Gastroesophageal sphincter (tissue), 4 donors: ENCODE results near the gene TM9SF2. TPM values are rescaled to one million over a fixed set of nuclear protein-coding genes. Genes with fewer than 3 reads are reported as not detected.

Experiments used
- ATAC-seq: fragments of 150-250 bp; one replicate; pipeline ENCODE4 v1.9.1; 2016; ENCODE audit warnings: mild to moderate bottlenecking, moderate library complexity
- H3K27ac ChIP-seq, 4 donors: fragments of 200-600 bp; sonication (generic) in 3 of 4; 1 replicate in 3 of 4; 2 replicates in 1 of 4; pipeline ENCODE4 v1.5.1; 2016 to 2019
- H3K27me3 ChIP-seq: fragments of 200-600 bp; sonication (generic); one replicate; pipeline ENCODE4 v1.5.1; 2019
- H3K36me3 ChIP-seq, 2 donors: fragments of 200-600 bp; sonication (generic); one replicate each; pipeline ENCODE4 v1.5.1; 2019; ENCODE audit warnings: control low read depth in 1 of 2
- H3K4me1 ChIP-seq, 3 donors: fragments of 200-600 bp; sonication (generic); 1 replicate in 2 of 3; 2 replicates in 1 of 3; pipeline ENCODE4 v1.5.1; 2016 to 2019; ENCODE audit warnings: control low read depth in 2 of 3
- H3K4me3 ChIP-seq, 2 donors: fragments of 200-600 bp; sonication (generic); one replicate each; pipeline ENCODE4 v1.5.1; 2019; ENCODE audit warnings: mild to moderate bottlenecking in 1 of 2, moderate library complexity in 1 of 2
- H3K9me3 ChIP-seq, 3 donors: fragments of 200-600 bp; sonication (generic); one replicate each; pipeline ENCODE4 v1.5.1; 2017 to 2019; ENCODE audit warnings: control low read depth in 2 of 3
- EP300 ChIP-seq: sonication (generic); formaldehyde crosslinking; IDR thresholded peaks from one replicate; pipeline ENCODE4 v1.6.1; 2017; ENCODE audit warnings: antibody characterized with exemption, mild to moderate bottlenecking
- POLR2A ChIP-seq, 2 donors: fragments of 450-650 bp; IDR thresholded peaks; one replicate each; pipeline ENCODE4 v1.6.1; 2017; ENCODE audit warnings: antibody characterized with exemption in 2 of 2, mild to moderate bottlenecking in 2 of 2, moderate library complexity in 1 of 2
- POLR2AphosphoS5 ChIP-seq: sonication (generic); formaldehyde crosslinking; IDR thresholded peaks from one replicate; pipeline ENCODE4 v1.6.1; 2017; ENCODE audit warnings: antibody characterized with exemption
- WGBS, 2 donors: methylation state at CpG; one replicate each; pipeline ENCODE4 v1.1.5; 2018; ENCODE audit warnings: low coverage in 1 of 2; 5-methylcytosine and 5-hydroxymethylcytosine counted together
- total RNA-seq, 4 donors: library from RNA; depleted of rRNA; stranded (reverse); fragments of >200 nt; gene quantifications; one replicate each; pipeline ENCODE4 v1.1.0, GENCODE V29; 2016
- TF ChIP-seq, protein P1 (sequence below), 4 experiments: fragments of 200-600 bp in 2 of 4; fragments of 450-650 bp in 2 of 4; sonication (generic) in 1 of 4; IDR thresholded peaks; one replicate each; pipeline ENCODE4 v1.5.1; 2017 to 2019; ENCODE audit warnings: antibody characterized with exemption in 4 of 4, mild to moderate bottlenecking in 2 of 4, moderate library complexity in 2 of 4

Gene TM9SF2
- total RNA-seq, 4 donors from 2014 or later: 63.9 to 114 (median 71.7) TPM

DNA sequence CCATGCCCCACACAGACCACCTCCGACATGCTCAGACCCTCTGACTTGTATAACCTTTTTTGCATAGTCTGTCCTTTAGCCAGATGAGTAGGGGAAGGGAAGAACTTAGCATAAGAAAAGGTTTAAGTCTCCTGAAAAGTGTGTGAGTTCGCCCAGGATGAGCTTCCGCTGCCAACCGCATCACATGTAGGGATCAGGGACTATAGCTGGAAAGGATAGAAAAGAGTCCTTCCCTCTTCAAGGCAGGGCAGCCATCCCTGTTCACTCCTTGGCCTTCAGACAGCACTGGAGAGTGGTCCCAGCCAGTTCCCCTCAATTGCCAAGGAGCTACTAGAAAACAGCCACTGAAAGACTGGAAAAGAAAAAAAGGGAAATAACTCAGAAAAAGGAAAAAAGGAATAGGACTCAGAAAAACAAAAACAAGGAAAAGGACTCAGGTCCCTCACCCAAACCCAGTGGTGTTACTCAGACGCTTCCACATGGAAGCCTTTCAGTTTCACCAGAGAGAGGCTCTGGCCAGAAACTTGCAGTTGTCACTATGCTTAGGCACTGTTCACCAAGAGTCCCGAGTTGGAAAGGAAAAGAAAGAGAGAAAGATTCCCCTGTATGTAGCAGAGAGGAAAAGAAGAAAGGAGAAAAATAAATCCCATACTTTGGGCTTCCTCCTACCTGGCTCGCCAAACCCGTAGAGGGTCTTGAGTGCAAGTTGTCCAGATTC, 5.6 kb upstream of the TM9SF2 start:
- H3K4me3 ChIP-seq: peak overlapping the region; percentile 21 to 32

DNA sequence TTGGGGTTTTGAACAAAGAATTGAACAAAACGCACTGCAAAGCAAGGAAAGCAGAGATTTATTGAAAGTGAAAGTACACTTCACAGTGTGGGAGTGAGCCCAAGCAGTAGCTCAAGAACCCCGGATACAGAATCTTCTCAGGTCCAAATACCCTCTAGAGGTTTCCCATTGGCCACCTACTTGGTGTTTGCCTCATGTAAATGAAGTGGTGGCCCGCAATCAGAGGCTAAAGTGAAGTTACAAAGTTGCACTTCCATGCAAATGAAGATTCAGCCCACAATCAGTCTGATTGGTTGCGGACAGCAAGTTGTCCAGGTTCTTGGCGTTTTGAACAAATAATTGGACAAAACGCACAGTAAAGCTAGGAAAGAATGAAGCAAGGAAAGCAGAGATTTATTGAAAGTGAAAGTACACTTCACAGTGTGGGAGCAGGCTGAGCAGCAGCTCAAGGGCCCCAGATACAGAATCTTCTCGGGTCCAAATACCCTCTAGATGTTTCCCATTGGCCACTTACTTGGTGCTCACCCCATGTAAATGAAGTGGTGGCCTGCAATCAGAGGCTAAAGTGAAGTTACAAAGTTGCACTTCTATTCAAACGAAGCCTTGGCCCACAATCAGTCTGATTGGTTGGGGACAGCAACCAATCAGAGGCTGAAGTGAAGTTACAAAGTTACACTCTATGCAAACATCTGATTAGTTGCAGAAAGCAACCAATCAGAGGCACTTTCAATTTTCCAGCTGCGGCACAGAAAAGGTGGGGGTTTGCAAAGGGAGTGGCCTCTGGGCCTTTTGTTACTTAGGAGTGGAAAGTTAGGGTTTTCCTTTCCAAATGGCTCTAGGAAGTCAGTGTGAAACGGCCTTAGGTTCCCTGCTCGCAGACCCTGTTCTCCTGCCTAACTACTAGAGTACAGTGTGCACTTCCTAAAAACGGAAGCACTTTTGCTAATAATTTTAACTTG, 4.8 kb upstream of the TM9SF2 start:
- no peaks in the 10 kb centered on the region for H3K9me3 ChIP-seq
- H3K27me3 ChIP-seq: no peaks in the 10 kb centered on the region
- ATAC-seq: peak; percentile 27
- H3K36me3 ChIP-seq: no peaks in the 10 kb centered on the region
- WGBS, 2 donors: 59 to 71% methylated on average over 7 to 12 of the region's 12 CpGs
- peak overlapping the region in 3 of 4 donors; percentile 66 to 90 (median 90) for H3K27ac ChIP-seq
- TF ChIP-seq POLR2A (IDR thresholded peaks at IDR 0.05) (no peak), EP300 (no peak), POLR2AphosphoS5 (no peak)
- TF ChIP-seq, protein P1, sequence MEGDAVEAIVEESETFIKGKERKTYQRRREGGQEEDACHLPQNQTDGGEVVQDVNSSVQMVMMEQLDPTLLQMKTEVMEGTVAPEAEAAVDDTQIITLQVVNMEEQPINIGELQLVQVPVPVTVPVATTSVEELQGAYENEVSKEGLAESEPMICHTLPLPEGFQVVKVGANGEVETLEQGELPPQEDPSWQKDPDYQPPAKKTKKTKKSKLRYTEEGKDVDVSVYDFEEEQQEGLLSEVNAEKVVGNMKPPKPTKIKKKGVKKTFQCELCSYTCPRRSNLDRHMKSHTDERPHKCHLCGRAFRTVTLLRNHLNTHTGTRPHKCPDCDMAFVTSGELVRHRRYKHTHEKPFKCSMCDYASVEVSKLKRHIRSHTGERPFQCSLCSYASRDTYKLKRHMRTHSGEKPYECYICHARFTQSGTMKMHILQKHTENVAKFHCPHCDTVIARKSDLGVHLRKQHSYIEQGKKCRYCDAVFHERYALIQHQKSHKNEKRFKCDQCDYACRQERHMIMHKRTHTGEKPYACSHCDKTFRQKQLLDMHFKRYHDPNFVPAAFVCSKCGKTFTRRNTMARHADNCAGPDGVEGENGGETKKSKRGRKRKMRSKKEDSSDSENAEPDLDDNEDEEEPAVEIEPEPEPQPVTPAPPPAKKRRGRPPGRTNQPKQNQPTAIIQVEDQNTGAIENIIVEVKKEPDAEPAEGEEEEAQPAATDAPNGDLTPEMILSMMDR (IDR thresholded peaks at IDR 0.05): no peak
- H3K4me3 ChIP-seq: peak overlapping the region; percentile 21 to 32
- H3K4me1 ChIP-seq: peaks cover 2 to 34% (median 6%) of the 10 kb centered on the region in 3 donors

More for the DNA sequence above, 5.6 kb upstream of the TM9SF2 start:
- TF ChIP-seq, protein P1 (IDR thresholded peaks at IDR 0.05): no peak
- TF ChIP-seq POLR2A (IDR thresholded peaks at IDR 0.05): no peak
- no peak for TF ChIP-seq POLR2AphosphoS5
- Histone ChIP-seq H3K4me1 (peaks cover 2 to 30% (median 6%) of the 10 kb centered on the region in 3 donors), H3K36me3 (no peaks in the 10 kb centered on the region), H3K27me3 (no peaks in the 10 kb centered on the region), H3K27ac (peak overlapping the region in 3 of 4 donors; percentile 66 to 90 (median 90)), H3K9me3 (no peaks in the 10 kb centered on the region)
- no peak for ATAC-seq
- 74 to 80% methylated on average over 1 to 7 of the region's 8 CpGs for WGBS, 2 donors

DNA sequence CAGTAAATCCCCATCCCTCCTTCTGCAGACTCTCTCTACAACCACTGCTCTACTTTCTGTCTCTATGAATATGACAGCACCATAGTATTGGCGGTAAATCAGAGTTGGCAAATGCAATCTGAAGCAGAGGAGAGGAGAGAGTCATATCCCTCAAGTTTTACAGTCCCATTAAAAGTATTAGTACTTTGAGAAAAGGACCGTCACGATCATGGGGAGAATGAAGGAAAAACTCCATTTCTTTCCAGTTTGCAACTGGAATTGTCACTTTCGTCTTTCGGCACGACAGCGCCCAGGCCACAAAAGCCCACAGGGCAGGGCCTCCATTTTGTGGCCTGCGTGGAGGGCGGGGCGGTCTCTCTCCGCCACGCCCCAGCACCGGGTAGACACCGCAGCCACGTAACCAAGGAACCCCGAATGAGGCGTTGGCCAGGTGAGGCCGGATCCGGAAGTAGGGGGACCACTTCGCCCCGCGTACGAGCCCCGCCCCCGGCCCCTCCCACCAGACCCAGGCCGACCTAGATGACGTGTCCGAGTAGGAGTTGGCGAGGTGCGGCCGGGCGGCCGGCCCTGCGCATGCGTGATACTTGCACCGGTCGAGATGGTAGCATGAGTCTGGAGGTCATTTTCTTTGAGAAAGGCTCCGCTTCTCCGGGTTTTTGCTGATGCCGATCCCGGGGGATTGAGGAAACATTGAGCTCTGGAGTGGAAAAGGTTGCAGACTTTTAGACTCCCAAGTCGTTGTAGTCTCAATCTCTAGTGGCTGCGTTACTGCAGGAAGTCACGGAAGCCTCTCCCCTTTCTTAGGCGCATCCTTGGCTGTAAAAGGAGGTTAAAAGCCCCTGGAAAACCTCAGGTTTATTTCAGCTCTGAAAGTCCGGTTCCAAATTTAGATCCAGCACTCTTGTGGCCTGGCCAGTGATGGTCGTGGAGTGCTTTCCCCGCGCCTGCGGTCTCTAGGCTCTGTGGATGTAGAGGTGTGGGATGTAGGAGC, 2.8 kb upstream of the TM9SF2 start:
- no peaks in the 10 kb centered on the region for H3K9me3 ChIP-seq
- peak overlapping the region; percentile 53 to 62 for H3K4me3 ChIP-seq
- TF ChIP-seq POLR2A (IDR thresholded peaks at IDR 0.05) (no peak), POLR2AphosphoS5 (peak; percentile 44), EP300 (no peak)
- TF ChIP-seq, protein P1 (IDR thresholded peaks at IDR 0.05): no peak
- peaks cover 2 to 52% (median 19%) of the 10 kb centered on the region in 3 donors for H3K4me1 ChIP-seq
- H3K27me3 ChIP-seq: no peaks in the 10 kb centered on the region
- no peaks in the 10 kb centered on the region for H3K36me3 ChIP-seq
- WGBS, 2 donors: 0 to 11% methylated on average over 7 to 11 of the region's 50 CpGs
- H3K27ac ChIP-seq: peak overlapping the region; percentile 65 to 91 (median 90)
- peak; percentile 93 for ATAC-seq

DNA sequence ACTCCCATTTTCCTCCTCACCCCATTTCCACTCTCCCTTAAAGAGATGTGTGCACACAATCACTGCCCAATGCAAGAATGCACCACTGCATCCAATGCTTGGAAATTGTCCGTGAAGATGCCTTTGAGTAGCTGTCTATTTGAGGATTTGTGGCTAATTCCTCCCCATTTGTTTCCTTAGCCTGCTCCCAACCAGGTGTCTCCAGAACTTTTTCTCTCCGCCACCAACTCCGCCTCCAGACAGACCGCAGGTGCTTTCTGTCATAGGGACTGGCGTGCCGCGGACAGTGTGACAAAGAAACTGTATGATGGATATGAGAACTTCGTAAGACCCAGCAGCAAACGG, 461 bp upstream of the TM9SF2 start:
- H3K27me3 ChIP-seq: no peaks in the 10 kb centered on the region
- H3K9me3 ChIP-seq: no peaks in the 10 kb centered on the region
- ATAC-seq: no peak
- no peak for TF ChIP-seq EP300
- no peak for TF ChIP-seq POLR2AphosphoS5
- TF ChIP-seq POLR2A (IDR thresholded peaks at IDR 0.05): no peak
- TF ChIP-seq, protein P1 (IDR thresholded peaks at IDR 0.05): no peak
- H3K4me1 ChIP-seq: peaks cover 2 to 67% (median 23%) of the 10 kb centered on the region in 3 donors
- H3K27ac ChIP-seq: peak overlapping the region in 3 of 4 donors; percentile 87 to 90 (median 88)
- WGBS, 2 donors: 0% methylated on average over 1 to 2 of the region's 9 CpGs
- H3K4me3 ChIP-seq: peak overlapping the region; percentile 79 to 91
- no peaks in the 10 kb centered on the region for H3K36me3 ChIP-seq
